ENCODE data around the gene MAP2K4. TPM values are rescaled to one million over a fixed set of nuclear protein-coding genes. Genes with fewer than 3 reads are reported as not detected.

The MAP2K4 gene
- total and polyA plus RNA-seq, 2 donors (not counting 1 experiment from before 2014, with no cell fraction given): 6.2 to 44.8 TPM

DNA sequence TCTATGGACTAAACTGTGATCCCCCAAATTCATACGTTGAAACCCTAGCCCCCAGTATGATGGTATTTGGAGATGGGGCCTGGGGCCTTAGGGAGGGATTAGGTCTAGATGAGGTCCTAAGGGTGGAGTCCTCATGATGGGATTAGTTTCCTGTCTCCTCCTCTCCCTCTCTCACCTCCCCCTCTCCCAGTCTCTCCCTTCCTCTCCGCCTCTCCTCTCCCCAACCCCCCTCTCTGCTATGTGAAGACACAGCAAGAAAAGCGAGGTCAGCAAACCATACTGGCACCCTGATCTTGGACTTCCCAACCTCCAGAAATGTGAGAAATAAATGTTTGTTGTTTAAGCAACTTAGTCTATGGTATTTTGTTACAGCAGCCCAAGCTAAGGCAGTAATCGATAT, 38.8 kb upstream of the MAP2K4 start:
- no peak for TF ChIP-seq EZH2 (IDR thresholded peaks at IDR 0.05; ENCODE audit: borderline replicate concordance, insufficient read depth, low read depth, low read length, poor library complexity, severe bottlenecking)
- TF ChIP-seq, protein P1, sequence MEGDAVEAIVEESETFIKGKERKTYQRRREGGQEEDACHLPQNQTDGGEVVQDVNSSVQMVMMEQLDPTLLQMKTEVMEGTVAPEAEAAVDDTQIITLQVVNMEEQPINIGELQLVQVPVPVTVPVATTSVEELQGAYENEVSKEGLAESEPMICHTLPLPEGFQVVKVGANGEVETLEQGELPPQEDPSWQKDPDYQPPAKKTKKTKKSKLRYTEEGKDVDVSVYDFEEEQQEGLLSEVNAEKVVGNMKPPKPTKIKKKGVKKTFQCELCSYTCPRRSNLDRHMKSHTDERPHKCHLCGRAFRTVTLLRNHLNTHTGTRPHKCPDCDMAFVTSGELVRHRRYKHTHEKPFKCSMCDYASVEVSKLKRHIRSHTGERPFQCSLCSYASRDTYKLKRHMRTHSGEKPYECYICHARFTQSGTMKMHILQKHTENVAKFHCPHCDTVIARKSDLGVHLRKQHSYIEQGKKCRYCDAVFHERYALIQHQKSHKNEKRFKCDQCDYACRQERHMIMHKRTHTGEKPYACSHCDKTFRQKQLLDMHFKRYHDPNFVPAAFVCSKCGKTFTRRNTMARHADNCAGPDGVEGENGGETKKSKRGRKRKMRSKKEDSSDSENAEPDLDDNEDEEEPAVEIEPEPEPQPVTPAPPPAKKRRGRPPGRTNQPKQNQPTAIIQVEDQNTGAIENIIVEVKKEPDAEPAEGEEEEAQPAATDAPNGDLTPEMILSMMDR (IDR thresholded peaks at IDR 0.05): no peak
- Histone ChIP-seq H3K4me1 (ENCODE audit: control insufficient read depth in 2 of 2, insufficient read depth in 2 of 2, low read length in 2 of 2) (no peaks in the 10 kb centered on the region), H3K36me3 (replicated peaks in 1 of 2; ENCODE audit: control extremely low read depth in 1 of 2, control insufficient read depth in 1 of 2, extremely low read depth in 1 of 2, insufficient read depth in 2 of 2, low read length in 1 of 2) (peaks cover 11 to 59% of the 10 kb centered on the region in 2 experiments), H3K4me3 (ENCODE audit: control extremely low read depth in 1 of 5, extremely low read depth in 1 of 5, insufficient read depth in 1 of 5, low read depth in 2 of 5, low read length in 4 of 5) (no peak overlapping the region), H3K9ac (ENCODE audit: low read length) (no peak overlapping the region), H3K27ac (ENCODE audit: low read length in 2 of 2) (no peak overlapping the region), H3K9me3 (ENCODE audit: control extremely low read depth in 1 of 3, control insufficient read depth in 2 of 3, insufficient read depth in 1 of 3, low read length in 2 of 3) (no peaks in the 10 kb centered on the region), H3K27me3 (replicated peaks in 1 of 4; ENCODE audit: control extremely low read depth in 1 of 4, control insufficient read depth in 3 of 4, insufficient read depth in 4 of 4, low read length in 3 of 4) (no peaks in the 10 kb centered on the region), H4K20me1 (ENCODE audit: control insufficient read depth, insufficient read depth, low read length, poor library complexity, severe bottlenecking) (no peaks in the 10 kb centered on the region), H2AFZ (ENCODE audit: insufficient read depth, low read depth, low read length, poor library complexity, severe bottlenecking) (no peak overlapping the region), H3K4me2 (replicated peaks; ENCODE audit: low read depth, low read length, poor library complexity, severe bottlenecking) (no peak overlapping the region), H3K79me2 (ENCODE audit: control insufficient read depth, insufficient read depth, low read length) (no peaks in the 10 kb centered on the region)
- H3K27ac Mint-ChIP-seq: no peak overlapping the region
- no peaks in the 10 kb centered on the region for H3K9me3 Mint-ChIP-seq (ENCODE audit: insufficient read depth)
- no peaks in the 10 kb centered on the region for H3K27me3 Mint-ChIP-seq
- ATAC-seq (ENCODE audit: low read depth) (no peak), DNase-seq (no peak)
- POLR2A ChIA-PET: no interaction called here
- no CpG with 5 or more reads among the region's 4 CpGs for whole genome bisulfite sequencing (ENCODE audit: insufficient coverage)
- intact Hi-C loops (cut with micrococcal nuclease): no loop called here
- H3K4me3 Mint-ChIP-seq: no peak overlapping the region
- H3K4me1 Mint-ChIP-seq: no peaks in the 10 kb centered on the region
- CTCF ChIA-PET: no interaction called here

DNA sequence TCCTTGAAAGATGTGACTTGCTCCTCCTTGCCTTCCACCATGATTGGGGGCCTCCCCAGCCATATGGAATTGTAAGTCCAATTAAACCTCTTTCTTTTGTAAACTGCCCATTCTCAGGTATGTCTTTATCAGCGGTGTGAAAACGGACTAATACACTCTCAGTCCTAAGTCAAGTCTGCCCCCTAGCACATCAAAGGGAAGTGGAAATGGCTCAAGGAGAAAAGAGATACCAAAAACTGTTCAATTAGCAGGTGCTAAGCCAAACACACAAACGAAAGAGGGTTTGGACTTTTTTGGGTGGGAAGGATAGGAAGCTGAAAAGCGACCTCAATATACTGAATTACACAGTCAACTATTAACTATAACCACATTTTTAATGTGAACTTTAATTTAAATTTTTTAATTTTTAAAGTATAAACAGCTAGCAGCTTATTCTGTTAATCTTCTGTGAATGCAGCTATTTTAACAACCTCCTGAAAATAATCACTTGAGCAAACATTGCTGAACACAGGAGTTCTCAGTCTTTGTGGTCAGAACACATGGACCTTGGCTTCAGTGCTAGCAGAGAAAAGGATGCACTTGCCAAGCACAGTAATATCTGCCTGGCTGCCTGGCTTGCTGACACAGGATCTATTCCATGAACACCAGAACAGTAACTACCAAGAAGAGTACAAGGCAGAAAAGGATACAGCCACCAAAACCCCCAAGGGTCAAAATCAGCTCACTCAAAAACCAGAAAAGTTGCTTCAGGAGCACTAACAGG, 34.3 kb upstream of the MAP2K4 start:
- ChIA-PET POLR2A (no interaction called here), CTCF (interaction anchor here (1.0 to 1.6 kb wide), 4 partner anchors 9 to 34 kb away, joined by 3 to 4 read pairs (median 3); partner anchors contain the start of genes MAP2K4 and ZNF18)
- Histone ChIP-seq H3K27ac (ENCODE audit: low read length in 2 of 2) (no peak overlapping the region), H3K4me2 (replicated peaks; ENCODE audit: low read depth, low read length, poor library complexity, severe bottlenecking) (no peak overlapping the region), H3K4me1 (ENCODE audit: control insufficient read depth in 2 of 2, insufficient read depth in 2 of 2, low read length in 2 of 2) (no peaks in the 10 kb centered on the region), H3K9me3 (ENCODE audit: control extremely low read depth in 1 of 3, control insufficient read depth in 2 of 3, insufficient read depth in 1 of 3, low read length in 2 of 3) (no peaks in the 10 kb centered on the region), H3K36me3 (replicated peaks in 1 of 2; ENCODE audit: control extremely low read depth in 1 of 2, control insufficient read depth in 1 of 2, extremely low read depth in 1 of 2, insufficient read depth in 2 of 2, low read length in 1 of 2) (peaks cover 21 to 55% of the 10 kb centered on the region in 2 experiments), H2AFZ (ENCODE audit: insufficient read depth, low read depth, low read length, poor library complexity, severe bottlenecking) (no peak overlapping the region), H3K9ac (ENCODE audit: low read length) (no peak overlapping the region), H3K27me3 (replicated peaks in 1 of 4; ENCODE audit: control extremely low read depth in 1 of 4, control insufficient read depth in 3 of 4, insufficient read depth in 4 of 4, low read length in 3 of 4) (no peaks in the 10 kb centered on the region), H3K4me3 (ENCODE audit: control extremely low read depth in 1 of 5, extremely low read depth in 1 of 5, insufficient read depth in 1 of 5, low read depth in 2 of 5, low read length in 4 of 5) (no peak overlapping the region), H3K79me2 (ENCODE audit: control insufficient read depth, insufficient read depth, low read length) (no peaks in the 10 kb centered on the region), H4K20me1 (ENCODE audit: control insufficient read depth, insufficient read depth, low read length, poor library complexity, severe bottlenecking) (no peaks in the 10 kb centered on the region)
- Mint-ChIP-seq H3K4me1 (no peaks in the 10 kb centered on the region), H3K9me3 (ENCODE audit: insufficient read depth) (no peaks in the 10 kb centered on the region), H3K27ac (no peak overlapping the region), H3K27me3 (no peaks in the 10 kb centered on the region), H3K4me3 (no peak overlapping the region)
- ATAC-seq (ENCODE audit: low read depth) (no peak), DNase-seq (no peak)
- WGBS (ENCODE audit: insufficient coverage): no CpG with 5 or more reads among the region's 4 CpGs
- intact Hi-C loops (cut with micrococcal nuclease): loop anchor here (5.0 kb wide), 1 partner anchor 1109 kb away; no protein-coding TSS in a partner anchor
- TF ChIP-seq, protein P1 (IDR thresholded peaks at IDR 0.05): no peak
- no peak for TF ChIP-seq EZH2 (IDR thresholded peaks at IDR 0.05; ENCODE audit: borderline replicate concordance, insufficient read depth, low read depth, low read length, poor library complexity, severe bottlenecking)

All from B cell (primary cell).